Stimulated activated naive B cell treated with anti-CD40 and anti-IgM and Interleukin-4, amounts not matched to agents 10 μg/mL and 1 μg/mL and 100 μg/mL, for 72 hours (primary cell): ENCODE measurements around the gene SLC9C1.
A peak's percentile ranks its signal among the peaks of the same experiment; 100 is the strongest.
"Not testable (repeated sequence)": the region's sequence is repeated elsewhere in the genome, so short reads cannot be mapped to it uniquely, and the experiment has no call there.

Experiments
- ATAC-seq, 2 donors: fragments of 150-1000 bp; cut with Tn5 transposase; replicated peaks; 2 replicates each; pipeline ENCODE4 v1.10.0; 2021; ENCODE audit warnings: moderate library complexity in 1 of 2
- DNase-seq: peaks from one replicate; pipeline ENCODE4 v3.0.0; 2021
- H3K27ac Mint-ChIP-seq: one replicate; pipeline ENCODE4 v1.8.0; 2022; ENCODE audit warnings: mild to moderate bottlenecking, mixed read lengths
- H3K27me3 Mint-ChIP-seq, 2 donors: one replicate each; pipeline ENCODE4 v1.8.0; 2022; ENCODE audit warnings: mixed read lengths in 2 of 2
- H3K36me3 Mint-ChIP-seq, 2 donors: one replicate each; pipeline ENCODE4 v1.8.0; 2022; ENCODE audit warnings: mixed read lengths in 2 of 2, mild to moderate bottlenecking in 1 of 2
- H3K4me1 Mint-ChIP-seq, 2 donors: one replicate each; pipeline ENCODE4 v1.8.0; 2022; ENCODE audit warnings: mixed read lengths in 2 of 2, mild to moderate bottlenecking in 1 of 2
- H3K4me3 Mint-ChIP-seq, 2 donors: one replicate each; pipeline ENCODE4 v1.8.0; 2022; ENCODE audit warnings: mild to moderate bottlenecking in 2 of 2, mixed read lengths in 2 of 2, moderate library complexity in 1 of 2
- H3K9me3 Mint-ChIP-seq, 2 donors: one replicate each; pipeline ENCODE4 v1.8.0; 2022; ENCODE audit warnings: mixed read lengths in 2 of 2, mild to moderate bottlenecking in 1 of 2

The SLC9C1 gene

DNA sequence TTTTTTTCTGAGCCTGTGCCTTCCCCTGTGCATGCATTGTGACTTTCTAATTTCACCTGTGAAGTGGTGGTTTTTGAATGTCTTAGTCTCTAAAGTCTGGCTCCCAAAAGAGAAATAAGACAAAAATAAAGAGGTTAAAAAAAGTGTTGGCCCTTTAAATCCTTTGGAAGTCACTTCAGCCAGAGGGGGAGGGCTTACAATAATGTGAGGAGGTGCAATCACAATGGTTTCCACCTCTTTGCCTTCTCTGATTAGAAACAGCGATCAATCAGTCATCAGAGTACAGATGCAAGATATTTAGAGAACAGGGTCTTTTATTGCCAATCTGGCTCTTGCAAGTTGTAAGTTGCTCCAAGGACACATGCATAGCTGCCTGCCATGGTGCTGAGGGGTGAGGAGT, 96.9 kb downstream of the SLC9C1 start:
- Mint-ChIP-seq H3K9me3 (peaks cover 17 to 20% of the 10 kb centered on the region in 2 donors), H3K4me1 (no peaks in the 10 kb centered on the region), H3K36me3 (peaks cover 17 to 19% of the 10 kb centered on the region in 2 donors), H3K27ac (no peak overlapping the region), H3K27me3 (no peaks in the 10 kb centered on the region), H3K4me3 (no peak overlapping the region)
- DNase-seq (no peak), ATAC-seq (no peak)

DNA sequence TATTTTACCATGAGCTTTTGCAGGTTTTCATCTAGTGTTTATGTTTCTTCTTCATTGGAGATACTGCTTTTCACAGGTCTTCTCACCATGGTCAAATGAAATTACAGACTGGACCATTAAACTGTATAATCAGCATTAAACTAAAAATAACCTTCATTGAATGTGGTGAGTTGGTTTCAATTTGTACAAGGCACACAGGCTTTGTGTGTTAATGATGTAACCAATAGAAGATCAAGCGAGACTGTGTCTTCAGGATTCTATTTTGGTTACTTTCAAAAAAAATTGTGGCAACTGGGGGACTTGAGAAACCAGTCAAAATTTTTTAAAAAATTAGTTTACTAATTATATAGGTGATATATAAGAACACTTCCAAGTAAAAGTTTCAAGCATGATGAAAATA, 106.7 kb downstream of the SLC9C1 start:
- H3K36me3 Mint-ChIP-seq, result peaks cover 2 to 12% of the 10 kb centered on the region in 2 donors
- H3K4me3 Mint-ChIP-seq, result no peak overlapping the region
- H3K9me3 Mint-ChIP-seq, result peaks cover 4% of the 10 kb centered on the region in 2 donors
- DNase-seq (no peak), ATAC-seq (no peak)
- peaks cover 0 to 7% of the 10 kb centered on the region in 2 donors for H3K27me3 Mint-ChIP-seq
- no peaks in the 10 kb centered on the region for H3K4me1 Mint-ChIP-seq
- no peak overlapping the region for H3K27ac Mint-ChIP-seq

- DNase-seq, H3K4me1 Mint-ChIP-seq, H3K27ac Mint-ChIP-seq, H3K9me3 Mint-ChIP-seq, H3K36me3 Mint-ChIP-seq, H3K27me3 Mint-ChIP-seq: not testable (repeated sequence)
- H3K4me3 Mint-ChIP-seq, result peak overlapping the region; percentile 11 to 18
- ATAC-seq, result peak; percentile 63 to 71
Measured at GRCh38 chr3:112185423-112186035, 108.5 kb downstream of the SLC9C1 start.

DNA sequence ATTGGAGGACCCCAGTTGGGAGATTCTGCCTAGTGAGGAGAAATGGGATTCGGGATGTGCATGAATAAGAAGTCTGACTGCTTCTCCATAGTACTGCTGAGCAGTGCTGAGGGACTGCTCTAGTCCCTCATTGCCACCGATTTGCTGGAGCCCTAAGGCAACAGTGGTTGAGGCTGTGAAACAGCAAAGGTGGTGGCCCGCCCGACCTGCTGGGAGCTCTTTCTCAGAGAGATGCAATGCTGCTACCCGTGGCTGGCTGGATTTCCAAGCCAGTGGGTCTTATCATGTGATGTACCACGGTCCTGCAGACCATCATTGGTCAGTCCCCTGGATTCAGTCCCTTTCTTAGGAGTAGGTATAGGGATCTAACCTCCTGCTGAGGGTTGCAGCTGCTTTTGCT, 118.4 kb downstream of the SLC9C1 start:
- no peak for ATAC-seq
- H3K27ac Mint-ChIP-seq, result no peak overlapping the region

DNA sequence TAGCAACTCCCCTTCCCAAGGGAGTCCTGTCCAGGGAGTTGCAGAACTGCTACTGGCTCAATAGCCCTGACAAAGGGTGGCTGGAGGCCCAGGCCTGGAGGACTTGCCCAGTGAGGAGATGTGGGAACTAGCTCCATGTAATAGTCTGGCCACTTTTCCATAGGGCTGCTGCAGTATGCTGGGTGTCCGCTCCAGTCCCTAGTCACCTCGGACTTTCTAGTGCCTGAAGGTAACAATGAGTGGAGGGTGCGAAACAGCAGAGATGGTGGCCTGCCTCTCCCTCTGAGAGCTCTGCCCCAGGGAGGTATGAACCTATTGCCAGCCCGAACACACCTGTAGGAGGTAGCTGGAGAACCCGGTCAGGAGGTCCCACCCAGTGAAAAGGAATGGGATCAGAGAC, 119.0 kb downstream of the SLC9C1 start:
- Mint-ChIP-seq H3K9me3 (no peaks in the 10 kb centered on the region), H3K36me3 (no peaks in the 10 kb centered on the region), H3K4me1 (peaks cover 0 to 2% of the 10 kb centered on the region in 2 donors), H3K27ac (no peak overlapping the region), H3K4me3 (no peak overlapping the region), H3K27me3 (no peaks in the 10 kb centered on the region)
- ATAC-seq (no peak), DNase-seq (no peak)

More for the DNA sequence above, 118.4 kb downstream of the SLC9C1 start:
- Mint-ChIP-seq H3K4me1 (peaks cover 0 to 2% of the 10 kb centered on the region in 2 donors), H3K4me3 (no peak overlapping the region), H3K27me3 (no peaks in the 10 kb centered on the region), H3K36me3 (no peaks in the 10 kb centered on the region), H3K9me3 (no peaks in the 10 kb centered on the region)
- DNase-seq, result no peak

- H3K27ac Mint-ChIP-seq, result no peak overlapping the region
- H3K9me3 Mint-ChIP-seq, result peaks cover 0 to 2% of the 10 kb centered on the region in 2 donors
- H3K4me3 Mint-ChIP-seq, result no peak overlapping the region
- H3K36me3 Mint-ChIP-seq, result peaks cover 2% of the 10 kb centered on the region in 2 donors
- no peaks in the 10 kb centered on the region for H3K27me3 Mint-ChIP-seq
- ATAC-seq (no peak), DNase-seq (no peak)
- H3K4me1 Mint-ChIP-seq, result peaks cover 8 to 14% of the 10 kb centered on the region in 2 donors
Measured at GRCh38 chr3:112171144-112171543, 122.9 kb downstream of the SLC9C1 start.

- no peaks in the 10 kb centered on the region for H3K27me3 Mint-ChIP-seq
- no peak overlapping the region for H3K27ac Mint-ChIP-seq
- H3K9me3 Mint-ChIP-seq, result peaks cover 1 to 5% of the 10 kb centered on the region in 2 donors
- H3K4me3 Mint-ChIP-seq, result no peak overlapping the region
- ATAC-seq (no peak), DNase-seq (no peak)
- peaks cover 3 to 6% of the 10 kb centered on the region in 2 donors for H3K36me3 Mint-ChIP-seq
- peaks cover 8 to 14% of the 10 kb centered on the region in 2 donors for H3K4me1 Mint-ChIP-seq
Measured at GRCh38 chr3:112170046-112170445, 124.0 kb downstream of the SLC9C1 start.

DNA sequence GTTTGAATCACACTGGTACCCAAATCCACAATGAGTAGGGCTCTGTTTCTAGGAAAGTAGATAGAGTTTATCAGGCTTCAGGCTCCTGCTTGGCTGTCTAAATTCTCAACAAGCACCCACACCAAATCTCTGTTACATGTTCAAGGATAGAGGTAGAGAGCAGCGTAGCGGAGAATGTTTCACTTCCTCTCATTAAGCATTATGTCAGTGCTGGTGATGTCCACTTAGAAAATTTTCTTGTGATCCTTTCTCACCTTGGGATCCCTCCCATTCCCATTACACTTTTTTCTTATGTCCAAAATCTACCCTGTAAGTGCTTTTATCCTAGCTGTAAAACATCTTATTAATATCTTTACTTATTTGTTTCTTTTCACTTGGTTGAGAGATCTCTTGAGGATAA, 126.3 kb downstream of the SLC9C1 start:
- ATAC-seq, result peak; percentile 86 to 92
- no peak for DNase-seq
- Mint-ChIP-seq H3K4me1 (peaks cover 8 to 14% of the 10 kb centered on the region in 2 donors), H3K27me3 (no peaks in the 10 kb centered on the region), H3K9me3 (peaks cover 7 to 8% of the 10 kb centered on the region in 2 donors), H3K4me3 (no peak overlapping the region), H3K27ac (no peak overlapping the region), H3K36me3 (peaks cover 3 to 12% of the 10 kb centered on the region in 2 donors)

DNA sequence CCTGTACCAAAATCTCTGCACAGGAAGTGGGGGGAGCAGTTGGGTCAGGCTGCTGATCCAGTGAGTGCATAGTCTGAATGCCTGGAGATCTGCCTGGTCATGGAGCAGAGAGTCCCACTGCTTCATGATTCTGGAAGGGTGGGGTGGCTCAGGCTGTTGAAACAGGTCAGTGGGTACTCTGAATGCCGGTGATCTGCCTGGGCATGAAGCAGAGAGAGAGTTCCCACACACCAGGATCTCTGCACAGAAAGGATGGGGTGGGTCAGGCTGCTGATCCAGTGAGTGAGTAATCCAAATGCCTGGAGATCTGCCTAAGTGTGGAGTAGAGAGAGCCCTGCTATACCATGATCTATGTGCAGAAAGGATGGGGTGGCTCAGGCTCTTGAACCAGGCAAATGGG, 144.9 kb downstream of the SLC9C1 start:
- ATAC-seq, result no peak
- Mint-ChIP-seq H3K27ac (no peak overlapping the region), H3K4me3 (no peak overlapping the region), H3K9me3 (peaks cover 23 to 33% of the 10 kb centered on the region in 2 donors), H3K36me3 (peaks cover 6 to 19% of the 10 kb centered on the region in 2 donors), H3K27me3 (no peaks in the 10 kb centered on the region), H3K4me1 (no peaks in the 10 kb centered on the region)
- no peak for DNase-seq

GRCh38 chr3:112143689-112144088, 150.3 kb downstream of the SLC9C1 start:
- no peak for DNase-seq
- H3K4me1 Mint-ChIP-seq, result peaks cover 5 to 9% of the 10 kb centered on the region in 2 donors
- peaks cover 6 to 17% of the 10 kb centered on the region in 2 donors for H3K36me3 Mint-ChIP-seq
- peaks cover 20 to 32% of the 10 kb centered on the region in 2 donors for H3K9me3 Mint-ChIP-seq
- no peak for ATAC-seq
- no peaks in the 10 kb centered on the region for H3K27me3 Mint-ChIP-seq
- H3K27ac Mint-ChIP-seq, result no peak overlapping the region
- H3K4me3 Mint-ChIP-seq, result no peak overlapping the region

GRCh38 chr3:112143251-112143650, 150.8 kb downstream of the SLC9C1 start:
- H3K9me3 Mint-ChIP-seq, result peaks cover 19 to 32% of the 10 kb centered on the region in 2 donors
- ATAC-seq (peak; percentile 44 to 56), DNase-seq (no peak)
- H3K4me3 Mint-ChIP-seq, result no peak overlapping the region
- H3K36me3 Mint-ChIP-seq, result peaks cover 6 to 17% of the 10 kb centered on the region in 2 donors
- peaks cover 5 to 9% of the 10 kb centered on the region in 2 donors for H3K4me1 Mint-ChIP-seq
- no peaks in the 10 kb centered on the region for H3K27me3 Mint-ChIP-seq
- H3K27ac Mint-ChIP-seq, result no peak overlapping the region

GRCh38 chr3:112141293-112141692, 152.7 kb downstream of the SLC9C1 start:
- H3K27me3 Mint-ChIP-seq, result no peaks in the 10 kb centered on the region

DNA sequence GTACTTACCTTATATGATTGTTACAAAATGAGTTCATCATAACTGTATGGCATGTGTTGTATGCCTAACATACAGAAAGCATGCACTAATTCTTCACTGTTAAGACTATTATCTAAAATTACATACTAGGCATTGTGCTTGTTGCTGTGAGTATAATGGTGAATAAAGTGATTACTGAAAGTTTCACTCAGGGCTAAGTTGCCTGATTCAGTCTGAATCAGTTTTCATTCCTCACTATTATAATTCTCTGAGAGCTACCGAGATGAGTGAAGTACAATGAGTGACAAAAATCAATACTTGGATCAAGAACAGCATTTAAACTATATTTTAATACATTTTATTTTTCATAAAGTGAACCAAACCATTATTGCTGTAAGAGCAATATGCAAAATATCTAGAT, 153.4 kb downstream of the SLC9C1 start:
- H3K36me3 Mint-ChIP-seq, result peaks cover 4 to 9% of the 10 kb centered on the region in 2 donors
- H3K9me3 Mint-ChIP-seq, result peaks cover 6 to 12% of the 10 kb centered on the region in 2 donors
- H3K4me3 Mint-ChIP-seq, result no peak overlapping the region
- no peak for ATAC-seq
- no peak for DNase-seq
- H3K4me1 Mint-ChIP-seq, result peaks cover 25 to 35% of the 10 kb centered on the region in 2 donors
- no peak overlapping the region for H3K27ac Mint-ChIP-seq
- no peaks in the 10 kb centered on the region for H3K27me3 Mint-ChIP-seq

More at GRCh38 chr3:112141293-112141692, 152.7 kb downstream of the SLC9C1 start:
- H3K4me1 Mint-ChIP-seq, result peaks cover 20 to 28% of the 10 kb centered on the region in 2 donors
- peaks cover 9 to 16% of the 10 kb centered on the region in 2 donors for H3K9me3 Mint-ChIP-seq
- no peak overlapping the region for H3K27ac Mint-ChIP-seq
- H3K36me3 Mint-ChIP-seq, result peaks cover 4 to 13% of the 10 kb centered on the region in 2 donors
- DNase-seq (no peak), ATAC-seq (no peak)
- no peak overlapping the region for H3K4me3 Mint-ChIP-seq

- H3K36me3 Mint-ChIP-seq, result peaks cover 0 to 3% of the 10 kb centered on the region in 2 donors
- H3K4me3 Mint-ChIP-seq, result no peak overlapping the region
- H3K27me3 Mint-ChIP-seq, result no peaks in the 10 kb centered on the region
- H3K9me3 Mint-ChIP-seq, result peaks cover 2 to 3% of the 10 kb centered on the region in 2 donors
- ATAC-seq (no peak), DNase-seq (no peak)
- peaks cover 38 to 52% of the 10 kb centered on the region in 2 donors for H3K4me1 Mint-ChIP-seq
- H3K27ac Mint-ChIP-seq, result no peak overlapping the region
Measured at GRCh38 chr3:112138219-112138969, 155.6 kb downstream of the SLC9C1 start.

DNA sequence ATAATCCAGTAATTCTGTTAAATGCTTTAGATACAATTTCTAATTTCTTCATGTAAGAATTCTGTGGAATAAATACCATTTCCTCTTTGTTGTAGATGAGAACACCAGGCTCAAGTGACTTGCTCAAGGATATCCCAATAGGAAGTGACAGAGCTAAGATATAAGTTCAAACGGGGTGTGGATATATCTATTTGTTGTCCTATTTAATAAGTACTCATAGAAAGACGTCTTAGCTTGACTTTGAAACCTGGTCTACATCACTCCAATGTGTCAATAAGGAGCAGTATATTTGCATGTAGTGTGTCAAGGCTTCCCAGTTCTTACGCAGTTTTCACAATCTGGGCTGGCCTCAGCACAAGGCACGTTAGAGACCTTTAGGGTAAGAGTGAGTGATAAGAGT, 156.2 kb downstream of the SLC9C1 start:
- Mint-ChIP-seq H3K4me3 (no peak overlapping the region), H3K27me3 (no peaks in the 10 kb centered on the region), H3K4me1 (peaks cover 41 to 55% of the 10 kb centered on the region in 2 donors), H3K9me3 (no peaks in the 10 kb centered on the region), H3K36me3 (no peaks in the 10 kb centered on the region), H3K27ac (peak overlapping the region; percentile 25)
- DNase-seq (no peak), ATAC-seq (no peak)
